SK-N-SH treated with all-trans-retinoic acid at 6 μM for 48 hours (cell line): ENCODE data around the gene TMEM150A.

Source experiments
- ARNTL ChIP-seq: fragments of 450-650 bp; formaldehyde crosslinking; IDR thresholded peaks from 2 replicates; pipeline ENCODE4 v1.5.0; 2020; ENCODE audit warnings: low read depth, mild to moderate bottlenecking, moderate library complexity, borderline replicate concordance
- BACH2 ChIP-seq: fragments of 250-450 bp; sonication (Bioruptor Pico); IDR thresholded peaks from 2 replicates; pipeline ENCODE4 v1.9.0; 2021; ENCODE audit warnings: mild to moderate bottlenecking, borderline replicate concordance
- CREB5 ChIP-seq: fragments of 250-450 bp; sonication (Bioruptor Pico); IDR thresholded peaks from 2 replicates; pipeline ENCODE4 v1.5.1; 2020; ENCODE audit warnings: low read depth, mild to moderate bottlenecking, moderate library complexity
- OSR1 ChIP-seq: fragments of 250-450 bp; sonication (Bioruptor Pico); IDR thresholded peaks from 2 replicates; pipeline ENCODE4 v1.8.0; 2022; ENCODE audit warnings: moderate library complexity, mild to moderate bottlenecking, inconsistent platforms
- PATZ1 ChIP-seq: fragments of 250-450 bp; sonication (Bioruptor Pico); IDR thresholded peaks from 2 replicates; pipeline ENCODE4 v1.8.0; 2020; ENCODE audit warnings: mild to moderate bottlenecking, moderate library complexity, borderline replicate concordance
- POU6F1 ChIP-seq: fragments of 250-450 bp; sonication (Bioruptor Pico); IDR thresholded peaks from 2 replicates; pipeline ENCODE4 v1.8.0; 2021; ENCODE audit warnings: low read depth, mild to moderate bottlenecking, moderate library complexity, borderline replicate concordance
- RARB ChIP-seq: fragments of 250-450 bp; sonication (Bioruptor Pico); IDR thresholded peaks from 2 replicates; pipeline ENCODE4 v1.8.0; 2021; ENCODE audit warnings: mild to moderate bottlenecking, moderate library complexity
- SNAI2 ChIP-seq: fragments of 250-450 bp; sonication (Bioruptor Pico); IDR thresholded peaks from 2 replicates; pipeline ENCODE4 v1.5.0; 2020; ENCODE audit warnings: mild to moderate bottlenecking, moderate library complexity
- TOX ChIP-seq: fragments of 250-450 bp; sonication (Bioruptor Pico); IDR thresholded peaks from 2 replicates; pipeline ENCODE4 v1.8.0; 2021; ENCODE audit warnings: mild to moderate bottlenecking, moderate library complexity, borderline replicate concordance
- TSHZ2 ChIP-seq: fragments of 250-450 bp; sonication (Bioruptor Pico); IDR thresholded peaks from 2 replicates; pipeline ENCODE4 v1.5.0; 2020; ENCODE audit warnings: mild to moderate bottlenecking, moderate library complexity
- ZC3H10 ChIP-seq: fragments of 250-450 bp; sonication (Bioruptor Pico); IDR thresholded peaks from 2 replicates; pipeline ENCODE4 v1.5.1; 2021; ENCODE audit warnings: mild to moderate bottlenecking, moderate library complexity
- ZFP3 ChIP-seq: fragments of 250-450 bp; sonication (Bioruptor Pico); IDR thresholded peaks from 2 replicates; pipeline ENCODE4 v1.5.0; 2020; ENCODE audit warnings: mild to moderate bottlenecking, moderate library complexity
- ZFP30 ChIP-seq: fragments of 450-650 bp; formaldehyde crosslinking; IDR thresholded peaks from 2 replicates; pipeline ENCODE4 v1.5.0; 2022; ENCODE audit warnings: mild to moderate bottlenecking, moderate library complexity
- ZNF565 ChIP-seq: fragments of 450-650 bp; formaldehyde crosslinking; conservative IDR thresholded peaks from 2 replicates; pipeline ENCODE4 v1.5.0; 2020; ENCODE audit warnings: low read depth, mild to moderate bottlenecking, moderate library complexity

- TF ChIP-seq SNAI2 (CRISPR knock-in tag): no peak
- TF ChIP-seq PATZ1 (CRISPR knock-in tag): no peak
- no peak for TF ChIP-seq POU6F1 (CRISPR knock-in tag)
- no peak for TF ChIP-seq CREB5
- TF ChIP-seq ZFP3 (CRISPR knock-in tag): no peak
- TF ChIP-seq ZFP30: no peak
- no peak for TF ChIP-seq OSR1 (CRISPR knock-in tag)
- no peak for TF ChIP-seq ARNTL
- no peak for TF ChIP-seq ZNF565 (CRISPR knock-in tag)
- no peak for TF ChIP-seq ZC3H10
- no peak for TF ChIP-seq TSHZ2 (CRISPR knock-in tag)
- TF ChIP-seq TOX (CRISPR knock-in tag): no peak
- TF ChIP-seq RARB (CRISPR knock-in tag): no peak
- TF ChIP-seq BACH2 (CRISPR knock-in tag): no peak
Measured at GRCh38 chr2:85584354-85584856, 18.1 kb downstream of the TMEM150A start, which contains the start of gene VAMP5.
